GM12873 (cell line): Measurements from ENCODE around the gene PGRMC2.

Experiments used
- CTCF ChIP-seq: IDR thresholded peaks from 2 replicates; pipeline ENCODE4 v1.5.1; 2012; ENCODE audit warnings: low read depth, mild to moderate bottlenecking, moderate library complexity, low read length, control low read depth; ENCODE audit not compliant: insufficient read depth; ENCODE audit errors: missing control alignments

The PGRMC2 gene

GRCh38 chr4:128323401-128323800 is 35.8 kb upstream of the PGRMC2 start:
- TF ChIP-seq CTCF = no peak

GRCh38 chr4:128322986-128323385 is 35.4 kb upstream of the PGRMC2 start:
- TF ChIP-seq CTCF = no peak

- no peak for TF ChIP-seq CTCF
Measured at GRCh38 chr4:128322311-128322710, 34.7 kb upstream of the PGRMC2 start.

GRCh38 chr4:128320656-128321055 is 33.0 kb upstream of the PGRMC2 start:
- no peak for TF ChIP-seq CTCF

- no peak for TF ChIP-seq CTCF
Measured at GRCh38 chr4:128315756-128316520, 28.3 kb upstream of the PGRMC2 start.

- no peak for TF ChIP-seq CTCF
Measured at GRCh38 chr4:128311659-128312403, 24.2 kb upstream of the PGRMC2 start.

GRCh38 chr4:128310266-128310697 is 22.7 kb upstream of the PGRMC2 start:
- TF ChIP-seq CTCF = no peak
